ENCODE measurements around the gene GPR157. TPM values are rescaled to one million over a fixed set of nuclear protein-coding genes. Genes with fewer than 3 reads are reported as not detected.

Gene GPR157
- total and polyA plus RNA-seq, 2 of the 13 experiments (the other 11 are each of a cell fraction or from before 2014, with no cell fraction given) = 10.1 to 19.2 TPM

DNA sequence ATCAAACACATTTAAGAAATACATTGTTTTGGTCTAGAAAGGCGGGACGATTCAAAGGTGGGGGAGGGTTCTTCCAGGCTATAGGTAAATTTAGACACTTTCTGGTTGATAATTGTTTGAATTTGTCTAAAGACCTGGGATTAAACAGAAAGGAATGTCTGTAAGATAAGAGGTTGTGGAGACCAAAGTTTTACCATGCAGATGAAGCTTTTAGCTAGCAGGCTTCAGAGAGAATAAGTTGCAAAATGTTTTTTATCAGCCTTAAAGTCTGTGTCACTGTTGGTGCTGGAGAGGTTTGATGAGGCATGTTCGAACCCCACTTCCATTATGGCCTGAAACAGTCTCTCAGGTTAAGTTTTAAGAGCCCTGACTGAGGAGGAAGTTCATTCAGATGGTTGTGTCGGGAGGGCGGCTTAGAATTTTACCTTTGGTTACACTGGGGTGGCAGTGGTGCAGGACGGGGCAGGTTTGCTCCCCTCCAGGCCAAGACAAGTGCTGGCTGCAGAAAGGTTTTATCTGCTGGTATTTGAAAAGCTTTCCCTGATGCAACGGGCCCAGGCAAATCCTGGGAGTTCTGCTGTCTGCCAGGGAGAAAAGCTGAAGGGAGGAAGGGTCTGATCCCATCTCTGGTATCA lies 43.5 kb downstream of the GPR157 start:
- Histone ChIP-seq H2AFZ (ENCODE audit: low read length) (no peak overlapping the region), H3K9ac (ENCODE audit: insufficient read depth, low read depth, low read length) (no peak overlapping the region), H3K9me3 (ENCODE audit: low read length) (no peaks in the 10 kb centered on the region), H3K27me3 (ENCODE audit: control insufficient read depth in 1 of 2, insufficient read depth in 2 of 2, low read length in 2 of 2) (peaks cover 1 to 37% of the 10 kb centered on the region in 2 experiments; a peak in 3 of 5 replicates), H3K4me3 (replicated peaks in 1 of 3; ENCODE audit: insufficient read depth in 1 of 3, low read depth in 2 of 3, low read length in 3 of 3) (no peak overlapping the region), H4K20me1 (ENCODE audit: insufficient read depth, low read length) (no peaks in the 10 kb centered on the region), H3K27ac (ENCODE audit: extremely low read length, insufficient read depth, low read length) (no peak overlapping the region), H3K36me3 (replicated peaks in 1 of 2; ENCODE audit: control insufficient read depth in 1 of 2, insufficient read depth in 2 of 2, low read length in 2 of 2) (no peaks in the 10 kb centered on the region), H3K4me2 (ENCODE audit: low read depth, low read length) (no peak overlapping the region), H3K79me2 (ENCODE audit: insufficient read depth, low read length) (no peaks in the 10 kb centered on the region), H3K4me1 (ENCODE audit: insufficient read depth, low read length) (no peaks in the 10 kb centered on the region)
- TF ChIP-seq CENPX (CRISPR knock-in tag; IDR thresholded peaks at IDR 0.05) (no peak), FLYWCH1 (CRISPR knock-in tag; IDR thresholded peaks at IDR 0.05) (no peak), CBX1 (IDR thresholded peaks at IDR 0.05; ENCODE audit: low read depth) (no peak), ZNF788 (CRISPR knock-in tag; IDR thresholded peaks at IDR 0.05; ENCODE audit: borderline replicate concordance) (no peak)
- TF ChIP-seq, protein P1, sequence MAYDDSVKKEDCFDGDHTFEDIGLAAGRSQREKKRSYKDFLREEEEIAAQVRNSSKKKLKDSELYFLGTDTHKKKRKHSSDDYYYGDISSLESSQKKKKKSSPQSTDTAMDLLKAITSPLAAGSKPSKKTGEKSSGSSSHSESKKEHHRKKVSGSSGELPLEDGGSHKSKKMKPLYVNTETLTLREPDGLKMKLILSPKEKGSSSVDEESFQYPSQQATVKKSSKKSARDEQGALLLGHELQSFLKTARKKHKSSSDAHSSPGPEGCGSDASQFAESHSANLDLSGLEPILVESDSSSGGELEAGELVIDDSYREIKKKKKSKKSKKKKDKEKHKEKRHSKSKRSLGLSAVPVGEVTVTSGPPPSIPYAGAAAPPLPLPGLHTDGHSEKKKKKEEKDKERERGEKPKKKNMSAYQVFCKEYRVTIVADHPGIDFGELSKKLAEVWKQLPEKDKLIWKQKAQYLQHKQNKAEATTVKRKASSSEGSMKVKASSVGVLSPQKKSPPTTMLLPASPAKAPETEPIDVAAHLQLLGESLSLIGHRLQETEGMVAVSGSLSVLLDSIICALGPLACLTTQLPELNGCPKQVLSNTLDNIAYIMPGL (CRISPR knock-in tag; IDR thresholded peaks at IDR 0.05; ENCODE audit: borderline replicate concordance in 1 of 2, low read depth in 1 of 2) = no peak
- no TSS peak for BruUV-seq (replicated peaks)
- WGBS (ENCODE audit: low lambda C conversion rate) = 22% methylated on average over 7 of the region's 7 CpGs
- intact Hi-C loops (cut with micrococcal nuclease; ENCODE audit: unreplicated experiment) = no loop called here
- in situ Hi-C loops (cut with HindIII; ENCODE audit: extremely low pct_ligation_motif_present, low pct_unique_long_range_greater_than_20kb) = no loop called here
- ATAC-seq = no peak
- ChIA-PET CTCF (ENCODE audit: low intra/inter-chr PET ratio, low total read pairs) (no interaction called here), POLR2A (no interaction called here)
- FAIRE-seq = no peak
- no peak for DNase-seq (ENCODE audit: low spot score)

DNA sequence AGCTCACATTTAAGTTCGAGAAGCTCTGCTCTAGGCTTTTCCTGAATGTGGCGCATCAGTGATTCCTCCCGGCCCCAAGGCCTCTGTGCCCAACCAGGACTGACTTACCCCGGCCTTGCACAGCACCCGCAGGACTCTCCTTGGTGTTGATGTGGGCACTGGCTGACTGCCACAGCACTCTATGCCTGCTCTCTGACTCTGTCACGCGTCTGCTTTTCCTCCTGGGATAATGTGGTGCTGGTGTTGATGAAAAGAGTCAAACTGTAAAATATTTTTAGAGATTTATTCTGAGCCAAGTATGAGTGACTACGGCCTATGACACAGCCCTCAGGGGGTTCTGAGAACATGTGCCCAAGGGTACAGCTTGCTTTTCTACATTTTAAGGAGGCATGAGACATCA lies 44.0 kb downstream of the GPR157 start:
- Histone ChIP-seq H2AFZ (ENCODE audit: low read length) (no peak overlapping the region), H3K27me3 (ENCODE audit: control insufficient read depth in 1 of 2, insufficient read depth in 2 of 2, low read length in 2 of 2) (peaks cover 1 to 42% of the 10 kb centered on the region in 2 experiments; a peak in 3 of 5 replicates), H3K79me2 (ENCODE audit: insufficient read depth, low read length) (no peaks in the 10 kb centered on the region), H3K4me2 (ENCODE audit: low read depth, low read length) (no peak overlapping the region), H3K9me3 (ENCODE audit: low read length) (no peaks in the 10 kb centered on the region), H3K27ac (ENCODE audit: extremely low read length, insufficient read depth, low read length) (no peak overlapping the region), H3K9ac (ENCODE audit: insufficient read depth, low read depth, low read length) (no peak overlapping the region), H3K4me3 (replicated peaks in 1 of 3; ENCODE audit: insufficient read depth in 1 of 3, low read depth in 2 of 3, low read length in 3 of 3) (no peak overlapping the region), H4K20me1 (ENCODE audit: insufficient read depth, low read length) (no peaks in the 10 kb centered on the region), H3K4me1 (ENCODE audit: insufficient read depth, low read length) (no peaks in the 10 kb centered on the region), H3K36me3 (replicated peaks in 1 of 2; ENCODE audit: control insufficient read depth in 1 of 2, insufficient read depth in 2 of 2, low read length in 2 of 2) (no peaks in the 10 kb centered on the region)
- ATAC-seq (no peak), FAIRE-seq (no peak), DNase-seq (ENCODE audit: low spot score) (no peak)
- 47% methylated on average over 8 of the region's 8 CpGs for WGBS (ENCODE audit: low lambda C conversion rate)
- no TSS peak for BruUV-seq (replicated peaks)
- POLR2A ChIA-PET = no interaction called here
- TF ChIP-seq ADNP (CRISPR knock-in tag; IDR thresholded peaks at IDR 0.05) (no peak), ZNF556 (CRISPR knock-in tag; IDR thresholded peaks at IDR 0.05; ENCODE audit: borderline replicate concordance) (no peak), HDAC6 (IDR thresholded peaks at IDR 0.05; ENCODE audit: low read depth, low read length) (no peak)
- in situ Hi-C loops (cut with HindIII; ENCODE audit: extremely low pct_ligation_motif_present, low pct_unique_long_range_greater_than_20kb) = no loop called here
- intact Hi-C loops (cut with micrococcal nuclease; ENCODE audit: unreplicated experiment) = no loop called here
- CTCF ChIA-PET (ENCODE audit: low intra/inter-chr PET ratio, low total read pairs) = no interaction called here

Data from HepG2 (cell line).